ENCODE measurements around the gene SCD.
"Not testable (repeated sequence)": the region's sequence is repeated elsewhere in the genome, so short reads cannot be mapped to it uniquely, and the experiment has no call there.

The SCD gene

GRCh38 chr10:100372415-100373297 is 25.6 kb downstream of the SCD start:
- peaks cover 14% of the 10 kb centered on the region for H4K20me1 ChIP-seq
- no peaks in the 10 kb centered on the region for H3K36me3 ChIP-seq
- H3K4me1 ChIP-seq: peaks cover 62% of the 10 kb centered on the region
- peak overlapping the region; percentile 89; the same call in 1 of the 2 replicates for H3K9ac ChIP-seq
- H3K9me3 ChIP-seq: no peaks in the 10 kb centered on the region
- H3K4me3 ChIP-seq: peak overlapping the region; percentile 77
- H3K4me2 ChIP-seq: peak overlapping the region; percentile 85
- 0 out of 2 replicates have a peak, but pooled peaks cover 2% of the 10 kb centered on the region for H3K27me3 ChIP-seq
- TF ChIP-seq Cebpa-rat (IDR thresholded peaks at IDR 0.05): no peak
- peak overlapping the region; percentile 95 for H3K27ac ChIP-seq

- Histone ChIP-seq H3K9me3 (no peaks in the 10 kb centered on the region), H3K9ac (peak overlapping the region; percentile 89), H4K20me1 (peaks cover 23% of the 10 kb centered on the region), H3K27ac (peak overlapping the region; percentile 95), H3K4me3 (peak overlapping the region; percentile 77), H3K27me3 (0 out of 2 replicates have a peak, but pooled peaks cover 2% of the 10 kb centered on the region), H3K4me1 (peaks cover 69% of the 10 kb centered on the region), H3K4me2 (peak overlapping the region; percentile 85), H3K36me3 (no peaks in the 10 kb centered on the region)
- peak; percentile 71; the same call in 1 of the 2 replicates for TF ChIP-seq Cebpa-rat (IDR thresholded peaks at IDR 0.05)
Observed at GRCh38 chr10:100373298-100374199, 26.5 kb downstream of the SCD start.

- Histone ChIP-seq H3K27ac (peak overlapping the region; percentile 95), H3K27me3 (peaks cover 9% of the 10 kb centered on the region; the same call in 1 of the 2 replicates), H3K36me3 (no peaks in the 10 kb centered on the region), H3K4me1 (peaks cover 69% of the 10 kb centered on the region), H3K4me3 (peak overlapping the region; percentile 77), H3K9ac (peak overlapping the region; percentile 89), H3K9me3 (no peaks in the 10 kb centered on the region), H4K20me1 (peaks cover 30% of the 10 kb centered on the region), H3K4me2 (peak overlapping the region; percentile 85)
- TF ChIP-seq Cebpa-rat (IDR thresholded peaks at IDR 0.05): no peak
Observed at GRCh38 chr10:100374200-100374655, 27.2 kb downstream of the SCD start.

- Histone ChIP-seq H3K4me2 (peak overlapping the region; percentile 85), H4K20me1 (peaks cover 36% of the 10 kb centered on the region), H3K9ac (peak overlapping the region; percentile 89; the same call in 1 of the 2 replicates), H3K27ac (peak overlapping the region; percentile 95), H3K4me1 (peaks cover 68% of the 10 kb centered on the region), H3K4me3 (peak overlapping the region; percentile 77)
- H3K36me3 ChIP-seq, H3K27me3 ChIP-seq, H3K9me3 ChIP-seq: not testable (repeated sequence)
Observed at GRCh38 chr10:100374677-100375353, 27.8 kb downstream of the SCD start.

GRCh38 chr10:100376656-100377055 is 29.6 kb downstream of the SCD start:
- H3K27me3 ChIP-seq, H3K27ac ChIP-seq, H3K4me3 ChIP-seq, H3K9me3 ChIP-seq, H3K9ac ChIP-seq, H3K4me2 ChIP-seq: not testable (repeated sequence)
- peaks cover 49% of the 10 kb centered on the region for H3K4me1 ChIP-seq
- peaks cover 44% of the 10 kb centered on the region for H4K20me1 ChIP-seq
- peaks cover 13% of the 10 kb centered on the region for H3K36me3 ChIP-seq

- H3K4me2 ChIP-seq: peak overlapping the region; percentile 8; the same call in 1 of the 2 replicates
- H3K4me1 ChIP-seq: peaks cover 38% of the 10 kb centered on the region
- TF ChIP-seq Cebpa-rat (IDR thresholded peaks at IDR 0.05): no peak
- H3K36me3 ChIP-seq: peaks cover 25% of the 10 kb centered on the region
- no peak overlapping the region for H3K9ac ChIP-seq
- peaks cover 10% of the 10 kb centered on the region; the same call in 1 of the 2 replicates for H3K27me3 ChIP-seq
- H4K20me1 ChIP-seq: peaks cover 44% of the 10 kb centered on the region
- H3K27ac ChIP-seq: no peak overlapping the region
- no peaks in the 10 kb centered on the region for H3K9me3 ChIP-seq
- no peak overlapping the region for H3K4me3 ChIP-seq
Observed at GRCh38 chr10:100377830-100378229, 30.8 kb downstream of the SCD start.

GRCh38 chr10:100380400-100380799 is 33.4 kb downstream of the SCD start:
- Histone ChIP-seq H3K4me1 (peaks cover 20% of the 10 kb centered on the region), H3K4me3 (no peak overlapping the region), H4K20me1 (peaks cover 44% of the 10 kb centered on the region), H3K9ac (no peak overlapping the region), H3K4me2 (no peak overlapping the region), H3K9me3 (no peaks in the 10 kb centered on the region), H3K27ac (no peak overlapping the region), H3K27me3 (peaks cover 10% of the 10 kb centered on the region; the same call in 1 of the 2 replicates), H3K36me3 (peaks cover 45% of the 10 kb centered on the region)
- TF ChIP-seq Cebpa-rat (IDR thresholded peaks at IDR 0.05): no peak

GRCh38 chr10:100382553-100382952 is 35.5 kb downstream of the SCD start:
- Histone ChIP-seq H3K9ac (no peak overlapping the region), H3K4me1 (peaks cover 9% of the 10 kb centered on the region; the same call in 1 of the 2 replicates)
- TF ChIP-seq Cebpa-rat (IDR thresholded peaks at IDR 0.05): no peak

GRCh38 chr10:100383251-100383650 is 36.2 kb downstream of the SCD start:
- Histone ChIP-seq H4K20me1 (peaks cover 23% of the 10 kb centered on the region), H3K27ac (no peak overlapping the region), H3K9ac (no peak overlapping the region), H3K4me3 (no peak overlapping the region), H3K4me2 (no peak overlapping the region), H3K36me3 (peaks cover 71% of the 10 kb centered on the region), H3K4me1 (peaks cover 2% of the 10 kb centered on the region; the same call in 1 of the 2 replicates), H3K9me3 (no peaks in the 10 kb centered on the region), H3K27me3 (peaks cover 7% of the 10 kb centered on the region; the same call in 1 of the 2 replicates)
- no peak for TF ChIP-seq Cebpa-rat (IDR thresholded peaks at IDR 0.05)

More at GRCh38 chr10:100382553-100382952, 35.5 kb downstream of the SCD start:
- Histone ChIP-seq H3K9me3 (no peaks in the 10 kb centered on the region), H3K4me3 (no peak overlapping the region), H3K27me3 (peaks cover 7% of the 10 kb centered on the region; the same call in 1 of the 2 replicates), H3K4me2 (no peak overlapping the region), H3K27ac (no peak overlapping the region), H4K20me1 (peaks cover 30% of the 10 kb centered on the region), H3K36me3 (peaks cover 64% of the 10 kb centered on the region)

All from BLaER1 (cell line).